ENCODE data around the gene CNGA4. TPM values are rescaled to one million over a fixed set of nuclear protein-coding genes. Genes with fewer than 3 reads are reported as not detected.
"Not testable (repeated sequence)": the region's sequence is repeated elsewhere in the genome, so short reads cannot be mapped to it uniquely, and the experiment has no call there.

Gene CNGA4
- total RNA-seq, 1 donor from 2014 or later: 0.20 TPM

- Mint-ChIP-seq H3K4me3 (no peak overlapping the region), H3K27ac (no peak overlapping the region)
Measured at GRCh38 chr11:6240139-6240538, 1.2 kb downstream of the CNGA4 start.

GRCh38 chr11:6240781-6241180 is 1.9 kb downstream of the CNGA4 start:
- DNase-seq (no peak), ATAC-seq (ENCODE audit: low read depth) (no peak)
- H3K27ac Mint-ChIP-seq: no peak overlapping the region
- H3K4me1 Mint-ChIP-seq: peaks cover 2% of the 10 kb centered on the region
- H3K27me3 Mint-ChIP-seq: peaks cover 20% of the 10 kb centered on the region
- CTCF ChIA-PET: no interaction called here
- intact Hi-C loops (cut with micrococcal nuclease): no loop called here
- TF ChIP-seq CTCF (IDR thresholded peaks at IDR 0.05): no peak
- H3K4me3 Mint-ChIP-seq: no peak overlapping the region
- POLR2A ChIA-PET: no interaction called here
- H3K36me3 Mint-ChIP-seq (ENCODE audit: low read depth): no peaks in the 10 kb centered on the region
- no peaks in the 10 kb centered on the region for H3K9me3 Mint-ChIP-seq

More at GRCh38 chr11:6240139-6240538, 1.2 kb downstream of the CNGA4 start:
- no peak for TF ChIP-seq CTCF (IDR thresholded peaks at IDR 0.05)
- H3K36me3 Mint-ChIP-seq (ENCODE audit: low read depth): no peaks in the 10 kb centered on the region
- DNase-seq (no peak), ATAC-seq (ENCODE audit: low read depth) (no peak)
- intact Hi-C loops (cut with micrococcal nuclease): no loop called here
- H3K27me3 Mint-ChIP-seq: peaks cover 15% of the 10 kb centered on the region
- ChIA-PET POLR2A (no interaction called here), CTCF (no interaction called here)
- H3K9me3 Mint-ChIP-seq: no peaks in the 10 kb centered on the region
- peaks cover 5% of the 10 kb centered on the region for H3K4me1 Mint-ChIP-seq

GRCh38 chr11:6241316-6241715 is 2.4 kb downstream of the CNGA4 start:
- ChIA-PET CTCF (no interaction called here), POLR2A (no interaction called here)
- Mint-ChIP-seq H3K4me1 (peaks cover 2% of the 10 kb centered on the region), H3K9me3 (no peaks in the 10 kb centered on the region), H3K27me3 (peaks cover 20% of the 10 kb centered on the region), H3K27ac (no peak overlapping the region), H3K36me3 (ENCODE audit: low read depth) (no peaks in the 10 kb centered on the region), H3K4me3 (no peak overlapping the region)
- intact Hi-C loops (cut with micrococcal nuclease): no loop called here
- DNase-seq (no peak), ATAC-seq (ENCODE audit: low read depth) (no peak)
- no peak for TF ChIP-seq CTCF (IDR thresholded peaks at IDR 0.05)

- DNase-seq (no peak), ATAC-seq (ENCODE audit: low read depth) (no peak)
- peaks cover 15% of the 10 kb centered on the region for H3K27me3 Mint-ChIP-seq
- H3K27ac Mint-ChIP-seq: no peak overlapping the region
- no peak overlapping the region for H3K4me3 Mint-ChIP-seq
- TF ChIP-seq CTCF (IDR thresholded peaks at IDR 0.05): no peak
- POLR2A ChIA-PET: no interaction called here
- CTCF ChIA-PET: no interaction called here
- intact Hi-C loops (cut with micrococcal nuclease): no loop called here
- H3K36me3 Mint-ChIP-seq (ENCODE audit: low read depth): no peaks in the 10 kb centered on the region
- no peaks in the 10 kb centered on the region for H3K9me3 Mint-ChIP-seq
- H3K4me1 Mint-ChIP-seq: no peaks in the 10 kb centered on the region
Measured at GRCh38 chr11:6245536-6245935, 6.6 kb downstream of the CNGA4 start.

- ChIA-PET POLR2A (no interaction called here), CTCF (no interaction called here)
- Mint-ChIP-seq H3K9me3 (no peaks in the 10 kb centered on the region), H3K4me1 (no peaks in the 10 kb centered on the region), H3K36me3 (ENCODE audit: low read depth) (no peaks in the 10 kb centered on the region), H3K4me3 (no peak overlapping the region), H3K27me3 (peaks cover 12% of the 10 kb centered on the region), H3K27ac (no peak overlapping the region)
- no peak for DNase-seq
- no peak for ATAC-seq (ENCODE audit: low read depth)
- intact Hi-C loops (cut with micrococcal nuclease): no loop called here
- TF ChIP-seq CTCF (IDR thresholded peaks at IDR 0.05): no peak
Measured at GRCh38 chr11:6248248-6248647, 9.4 kb downstream of the CNGA4 start.

GRCh38 chr11:6248897-6249296 is 10.0 kb downstream of the CNGA4 start:
- DNase-seq; H3K9me3 Mint-ChIP-seq; intact Hi-C loops (cut with micrococcal nuclease); ATAC-seq (ENCODE audit: low read depth); POLR2A ChIA-PET; CTCF ChIA-PET; H3K4me1 Mint-ChIP-seq; H3K4me3 Mint-ChIP-seq; H3K36me3 Mint-ChIP-seq (ENCODE audit: low read depth); H3K27me3 Mint-ChIP-seq; H3K27ac Mint-ChIP-seq: not testable (repeated sequence)

Measured in activated B cell treated with CpG ODN at 0.5 μM for 24 hours (primary cell).